Parathyroid adenoma (tissue), 2 donors: ENCODE measurements around the gene POLE.

Source experiments
- H2AFZ ChIP-seq: fragments of 300-600 bp; sonication (generic); one replicate; pipeline ENCODE4 v1.7.0; 2017; ENCODE audit warnings: antibody characterized with exemption, mild to moderate bottlenecking
- H3K27ac ChIP-seq: fragments of 300-600 bp; sonication (generic); one replicate; pipeline ENCODE4 v1.7.0; 2017
- H3K27me3 ChIP-seq: fragments of 300-600 bp; sonication (generic); one replicate; pipeline ENCODE4 v1.7.0; 2017; ENCODE audit warnings: low read length; ENCODE audit not compliant: control insufficient read depth, insufficient read depth
- H3K36me3 ChIP-seq: fragments of 300-600 bp; sonication (generic); one replicate; pipeline ENCODE4 v1.7.0; 2017; ENCODE audit warnings: low read length; ENCODE audit not compliant: control insufficient read depth, insufficient read depth
- H3K4me1 ChIP-seq: fragments of 300-600 bp; sonication (generic); one replicate; pipeline ENCODE4 v1.7.0; 2017; ENCODE audit warnings: control low read depth
- H3K4me2 ChIP-seq: fragments of 300-600 bp; sonication (generic); one replicate; pipeline ENCODE4 v1.7.0; 2017; ENCODE audit warnings: low read length
- H3K4me3 ChIP-seq: fragments of 300-600 bp; sonication (generic); one replicate; pipeline ENCODE4 v1.7.0; 2017; ENCODE audit warnings: low read depth, low read length
- H3K79me2 ChIP-seq: fragments of 300-600 bp; sonication (generic); one replicate; pipeline ENCODE4 v1.7.0; 2017; ENCODE audit warnings: control low read depth
- H3K9ac ChIP-seq: fragments of 300-600 bp; sonication (generic); one replicate; pipeline ENCODE4 v1.7.0; 2017; ENCODE audit warnings: mild to moderate bottlenecking
- H3K9me3 ChIP-seq: fragments of 300-600 bp; sonication (generic); one replicate; pipeline ENCODE4 v1.7.0; 2017; ENCODE audit warnings: low read length; ENCODE audit not compliant: control insufficient read depth
- CTCF ChIP-seq: fragments of 300-600 bp; sonication (generic); IDR thresholded peaks from one replicate; pipeline ENCODE4 v1.7.0; 2017; ENCODE audit warnings: antibody characterized with exemption, mild to moderate bottlenecking
- donor health status: primary hyperparathyroidism.

The POLE gene

GRCh38 chr12:132582058-132582420 lies 105.1 kb downstream of the POLE start:
- TF ChIP-seq CTCF, result no peak
- Histone ChIP-seq H3K27me3 (no peaks in the 10 kb centered on the region), H3K36me3 (no peaks in the 10 kb centered on the region), H3K4me3 (no peak overlapping the region), H3K9me3 (no peaks in the 10 kb centered on the region), H3K4me1 (no peaks in the 10 kb centered on the region), H3K27ac (no peak overlapping the region), H3K9ac (no peak overlapping the region), H2AFZ (no peak overlapping the region), H3K79me2 (no peaks in the 10 kb centered on the region), H3K4me2 (no peak overlapping the region)

DNA sequence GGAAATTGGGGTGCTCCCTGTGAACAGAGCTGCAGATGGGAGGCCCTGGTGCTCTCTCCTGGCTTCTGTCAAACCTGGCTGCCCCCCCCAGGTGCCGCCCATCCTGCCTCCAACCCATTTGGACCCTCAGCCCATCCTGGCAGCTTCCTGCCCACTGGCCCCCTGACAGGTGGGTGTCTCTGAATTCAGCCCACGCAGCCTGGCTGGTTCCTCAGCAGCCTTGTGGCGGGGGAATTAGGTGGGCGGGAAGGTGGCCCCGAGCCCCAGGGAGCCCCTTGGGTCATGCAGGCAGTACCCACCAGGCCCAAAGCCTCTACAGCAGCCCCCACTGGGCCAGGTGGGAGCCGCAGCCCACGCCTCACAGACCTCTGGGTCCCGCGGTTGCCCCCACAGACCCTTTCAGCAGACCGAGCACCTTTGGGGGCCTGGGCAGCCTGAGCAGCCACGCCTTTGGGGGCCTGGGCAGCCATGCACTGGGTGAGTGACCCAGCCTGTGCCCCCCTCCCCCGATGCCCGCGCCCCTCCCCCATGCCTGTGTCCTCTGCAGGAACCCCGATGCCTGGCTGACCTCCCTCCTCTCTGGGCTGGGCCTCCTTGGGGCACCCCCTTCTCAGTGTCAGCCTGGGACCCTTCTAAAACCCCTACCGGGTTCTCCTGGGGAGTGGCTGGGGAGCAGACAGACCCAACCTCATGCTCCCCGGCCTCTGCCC lies 105.6 kb downstream of the POLE start:
- no peak overlapping the region for H3K4me2 ChIP-seq
- no peaks in the 10 kb centered on the region for H3K79me2 ChIP-seq
- H3K4me3 ChIP-seq, result no peak overlapping the region
- no peak overlapping the region for H3K27ac ChIP-seq
- no peak overlapping the region for H3K9ac ChIP-seq
- H3K4me1 ChIP-seq, result no peaks in the 10 kb centered on the region
- H3K27me3 ChIP-seq, result no peaks in the 10 kb centered on the region
- TF ChIP-seq CTCF, result no peak
- H3K9me3 ChIP-seq, result no peaks in the 10 kb centered on the region
- no peak overlapping the region for H2AFZ ChIP-seq
- no peaks in the 10 kb centered on the region for H3K36me3 ChIP-seq

DNA sequence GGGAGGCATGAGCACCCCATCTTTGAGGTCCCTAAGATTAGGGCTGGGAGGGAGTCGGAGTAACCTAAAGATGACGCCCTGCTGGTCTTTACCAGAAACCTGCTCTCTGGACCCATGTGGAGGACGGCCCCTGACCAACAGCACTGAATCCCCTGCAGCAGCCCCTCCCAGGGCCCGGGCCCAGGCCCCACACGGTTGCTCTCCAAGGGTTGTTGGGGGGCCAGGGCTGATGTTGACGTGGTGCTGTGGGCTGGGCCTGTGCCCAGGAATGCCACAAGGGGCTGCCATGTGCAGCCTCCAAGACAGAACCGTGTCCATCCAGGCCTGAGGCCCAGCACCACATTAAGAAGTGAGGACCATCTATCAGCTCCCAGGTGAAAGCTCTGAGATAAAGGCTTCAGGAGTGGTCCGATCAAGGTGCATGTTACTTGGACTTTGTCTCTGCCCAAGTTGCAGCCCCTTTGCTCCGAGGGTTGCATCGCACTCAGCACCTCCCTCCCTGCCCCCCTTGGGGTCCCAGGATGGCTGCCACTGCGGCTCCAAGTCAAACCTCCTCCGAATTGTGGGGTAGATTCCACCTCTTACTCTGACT lies 106.3 kb downstream of the POLE start:
- no peaks in the 10 kb centered on the region for H3K27me3 ChIP-seq
- H3K9me3 ChIP-seq, result no peaks in the 10 kb centered on the region
- no peak overlapping the region for H3K27ac ChIP-seq
- H3K4me2 ChIP-seq, result no peak overlapping the region
- no peak overlapping the region for H3K4me3 ChIP-seq
- H3K79me2 ChIP-seq, result no peaks in the 10 kb centered on the region
- H3K9ac ChIP-seq, result no peak overlapping the region
- H3K4me1 ChIP-seq, result no peaks in the 10 kb centered on the region
- TF ChIP-seq CTCF, result no peak
- no peak overlapping the region for H2AFZ ChIP-seq
- no peaks in the 10 kb centered on the region for H3K36me3 ChIP-seq

DNA sequence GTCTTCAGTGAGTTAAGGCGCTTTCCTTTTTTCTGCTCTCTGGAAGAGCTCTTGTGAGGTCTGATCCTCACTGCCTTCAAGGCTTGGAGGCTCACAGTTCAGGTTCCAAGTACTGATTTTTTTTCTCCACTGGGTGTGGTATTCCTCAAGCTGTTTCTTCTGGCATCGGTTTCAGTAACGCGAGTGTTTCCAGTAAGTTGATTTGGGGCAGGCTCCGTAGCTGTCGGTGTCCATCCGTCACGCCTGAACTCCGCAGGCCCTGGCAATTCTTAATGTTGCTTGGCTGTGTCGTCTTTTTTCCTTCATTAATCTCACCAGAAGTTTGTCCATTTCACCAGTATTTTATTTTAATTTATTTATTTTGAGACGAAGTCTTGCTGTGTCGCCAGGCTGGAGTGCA lies 107.4 kb downstream of the POLE start:
- H3K4me2 ChIP-seq, result no peak overlapping the region
- H3K4me3 ChIP-seq, result no peak overlapping the region
- H3K27ac ChIP-seq, result no peak overlapping the region
- no peaks in the 10 kb centered on the region for H3K79me2 ChIP-seq
- no peaks in the 10 kb centered on the region for H3K36me3 ChIP-seq
- no peak overlapping the region for H2AFZ ChIP-seq
- no peak for TF ChIP-seq CTCF
- H3K9ac ChIP-seq, result no peak overlapping the region
- H3K9me3 ChIP-seq, result no peaks in the 10 kb centered on the region
- no peaks in the 10 kb centered on the region for H3K27me3 ChIP-seq
- H3K4me1 ChIP-seq, result no peaks in the 10 kb centered on the region

DNA sequence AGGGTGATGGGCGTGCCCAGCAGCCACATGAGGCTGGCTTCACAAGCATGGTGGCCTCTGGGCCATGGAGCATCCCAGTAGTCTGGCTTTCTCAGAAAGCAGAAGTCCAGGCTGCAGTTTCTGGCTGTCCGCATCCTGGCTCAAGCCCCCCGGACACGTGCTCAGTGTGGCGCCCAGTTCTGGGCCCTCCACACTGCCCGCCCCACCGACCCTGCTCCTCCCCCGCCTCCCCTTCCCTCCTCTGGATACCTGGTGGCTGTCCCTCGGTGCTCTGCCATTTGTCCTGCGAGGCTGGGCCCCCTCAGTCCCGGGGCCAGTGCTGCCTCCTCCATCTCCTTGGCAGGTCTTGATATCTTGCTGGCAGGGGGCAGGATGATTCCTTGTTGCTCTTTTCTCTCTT lies 108.3 kb downstream of the POLE start:
- Histone ChIP-seq H3K36me3 (no peaks in the 10 kb centered on the region), H3K4me1 (no peaks in the 10 kb centered on the region), H2AFZ (no peak overlapping the region), H3K27me3 (no peaks in the 10 kb centered on the region), H3K9me3 (no peaks in the 10 kb centered on the region), H3K4me2 (no peak overlapping the region), H3K9ac (no peak overlapping the region), H3K4me3 (no peak overlapping the region), H3K79me2 (no peaks in the 10 kb centered on the region), H3K27ac (no peak overlapping the region)
- TF ChIP-seq CTCF, result no peak
